ENCODE data around the gene SLC7A1. TPM values are rescaled to one million over a fixed set of nuclear protein-coding genes. Genes with fewer than 3 reads are reported as not detected.

Gene SLC7A1
- total and polyA plus RNA-seq, 2 experiments from 2014 or later, result 23.0 to 74.7 TPM

GRCh38 chr13:29621051-29621800 lies 25.7 kb upstream of the SLC7A1 start:
- H3F3A ChIP-seq (replicated peaks; ENCODE audit: low read depth), result no peaks in the 10 kb centered on the region
- H3K4me3 ChIP-seq, result no peak overlapping the region
- H3K27me3 ChIP-seq (ENCODE audit: insufficient read depth), result no peaks in the 10 kb centered on the region
- H3K27me3 Mint-ChIP-seq (ENCODE audit: insufficient read depth, low read depth, poor library complexity), result no peaks in the 10 kb centered on the region
- no peaks in the 10 kb centered on the region for H3K4me1 Mint-ChIP-seq
- H3K79me2 ChIP-seq (replicated peaks; ENCODE audit: insufficient read depth), result no peaks in the 10 kb centered on the region
- no peak for ATAC-seq
- no peak overlapping the region for H2AFZ ChIP-seq
- no peak overlapping the region for H3K27ac Mint-ChIP-seq
- no peak overlapping the region for H3K4me2 ChIP-seq
- no peaks in the 10 kb centered on the region for H3K36me3 ChIP-seq (ENCODE audit: insufficient read depth)
- H3K27ac ChIP-seq (ENCODE audit: low read depth), result no peak overlapping the region
- H3K9me3 Mint-ChIP-seq, result peaks cover 14% of the 10 kb centered on the region; the same call in 2 of the 3 replicates
- H3K4me3 Mint-ChIP-seq, result no peak overlapping the region
- H3K4me1 ChIP-seq (ENCODE audit: insufficient read depth), result no peaks in the 10 kb centered on the region
- H3K9me2 ChIP-seq (ENCODE audit: insufficient read depth), result no peaks in the 10 kb centered on the region
- no peaks in the 10 kb centered on the region for H4K20me1 ChIP-seq (replicated peaks; ENCODE audit: insufficient read depth)
- H3K36me3 Mint-ChIP-seq (ENCODE audit: low read depth), result peaks cover 2% of the 10 kb centered on the region; the same call in 2 of the 3 replicates
- TF ChIP-seq CREB1 (CRISPR knock-in tag; IDR thresholded peaks at IDR 0.05; ENCODE audit: low read depth) (no peak), CTCF (conservative IDR thresholded peaks at IDR 0.05; ENCODE audit: low read depth in 2 of 2) (no peak)
- DNase-seq (ENCODE audit: low spot score), result no peak

- no peaks in the 10 kb centered on the region for H3K79me2 ChIP-seq (replicated peaks; ENCODE audit: insufficient read depth)
- H3K4me2 ChIP-seq, result no peak overlapping the region
- no peak overlapping the region for H3K27ac ChIP-seq (ENCODE audit: low read depth)
- no peaks in the 10 kb centered on the region for H3K27me3 ChIP-seq (ENCODE audit: insufficient read depth)
- Mint-ChIP-seq H3K4me1 (no peaks in the 10 kb centered on the region), H3K27ac (no peak overlapping the region), H3K4me3 (no peak overlapping the region), H3K36me3 (ENCODE audit: low read depth) (peaks cover 2% of the 10 kb centered on the region; the same call in 2 of the 3 replicates), H3K9me3 (peaks cover 14% of the 10 kb centered on the region; the same call in 2 of the 3 replicates), H3K27me3 (ENCODE audit: insufficient read depth, low read depth, poor library complexity) (no peaks in the 10 kb centered on the region)
- no peaks in the 10 kb centered on the region for H3K4me1 ChIP-seq (ENCODE audit: insufficient read depth)
- no peak overlapping the region for H3K4me3 ChIP-seq
- no peaks in the 10 kb centered on the region for H3K36me3 ChIP-seq (ENCODE audit: insufficient read depth)
- DNase-seq (ENCODE audit: low spot score) (no peak), ATAC-seq (no peak)
- no peak overlapping the region for H2AFZ ChIP-seq
- no peaks in the 10 kb centered on the region for H3K9me2 ChIP-seq (ENCODE audit: insufficient read depth)
- no peaks in the 10 kb centered on the region for H3F3A ChIP-seq (replicated peaks; ENCODE audit: low read depth)
- no peaks in the 10 kb centered on the region for H4K20me1 ChIP-seq (replicated peaks; ENCODE audit: insufficient read depth)
- TF ChIP-seq NANOG (IDR thresholded peaks at IDR 0.05; ENCODE audit: borderline replicate concordance) (no peak), ZNF331 (CRISPR knock-in tag; IDR thresholded peaks at IDR 0.05; ENCODE audit: low read depth) (no peak), ZNF462 (CRISPR knock-in tag; IDR thresholded peaks at IDR 0.05) (no peak), ETS1 (IDR thresholded peaks at IDR 0.05) (no peak), REST (IDR thresholded peaks at IDR 0.05; ENCODE audit: unreplicated experiment) (no peak), ZNF114 (CRISPR knock-in tag; IDR thresholded peaks at IDR 0.05) (no peak)
Measured at GRCh38 chr13:29619995-29620394, 24.5 kb upstream of the SLC7A1 start.
